Tracheal epithelial cell (primary cell): ENCODE results near the gene ANKS3. TPM values are rescaled to one million over a fixed set of nuclear protein-coding genes. Genes with fewer than 3 reads are reported as not detected.

Source experiments
- total RNA-seq: library from RNA; depleted of rRNA; stranded (reverse); fragments of >200 nt; gene quantifications from 2 replicates; pipeline ENCODE4 v1.2.1, GENCODE V29; 2014

Gene ANKS3, protein sequence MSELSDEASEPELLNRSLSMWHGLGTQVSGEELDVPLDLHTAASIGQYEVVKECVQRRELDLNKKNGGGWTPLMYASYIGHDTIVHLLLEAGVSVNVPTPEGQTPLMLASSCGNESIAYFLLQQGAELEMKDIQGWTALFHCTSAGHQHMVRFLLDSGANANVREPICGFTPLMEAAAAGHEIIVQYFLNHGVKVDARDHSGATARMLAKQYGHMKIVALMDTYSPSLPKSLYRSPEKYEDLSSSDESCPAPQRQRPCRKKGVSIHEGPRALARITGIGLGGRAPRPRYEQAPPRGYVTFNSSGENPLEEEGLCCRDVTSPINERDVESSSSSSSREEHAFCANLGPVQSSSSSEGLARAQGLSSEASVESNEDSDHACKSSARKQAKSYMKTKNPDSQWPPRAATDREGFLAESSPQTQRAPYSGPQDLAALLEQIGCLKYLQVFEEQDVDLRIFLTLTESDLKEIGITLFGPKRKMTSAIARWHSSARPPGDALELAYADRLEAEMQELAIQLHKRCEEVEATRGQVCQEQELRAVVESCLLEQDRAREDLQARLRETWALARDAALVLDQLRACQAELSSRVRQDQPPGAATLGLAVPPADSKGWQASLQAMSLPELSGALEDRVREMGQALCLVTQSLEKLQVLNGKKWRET
- total RNA-seq = 15.1 and 18.8 TPM in 2 replicates

DNA sequence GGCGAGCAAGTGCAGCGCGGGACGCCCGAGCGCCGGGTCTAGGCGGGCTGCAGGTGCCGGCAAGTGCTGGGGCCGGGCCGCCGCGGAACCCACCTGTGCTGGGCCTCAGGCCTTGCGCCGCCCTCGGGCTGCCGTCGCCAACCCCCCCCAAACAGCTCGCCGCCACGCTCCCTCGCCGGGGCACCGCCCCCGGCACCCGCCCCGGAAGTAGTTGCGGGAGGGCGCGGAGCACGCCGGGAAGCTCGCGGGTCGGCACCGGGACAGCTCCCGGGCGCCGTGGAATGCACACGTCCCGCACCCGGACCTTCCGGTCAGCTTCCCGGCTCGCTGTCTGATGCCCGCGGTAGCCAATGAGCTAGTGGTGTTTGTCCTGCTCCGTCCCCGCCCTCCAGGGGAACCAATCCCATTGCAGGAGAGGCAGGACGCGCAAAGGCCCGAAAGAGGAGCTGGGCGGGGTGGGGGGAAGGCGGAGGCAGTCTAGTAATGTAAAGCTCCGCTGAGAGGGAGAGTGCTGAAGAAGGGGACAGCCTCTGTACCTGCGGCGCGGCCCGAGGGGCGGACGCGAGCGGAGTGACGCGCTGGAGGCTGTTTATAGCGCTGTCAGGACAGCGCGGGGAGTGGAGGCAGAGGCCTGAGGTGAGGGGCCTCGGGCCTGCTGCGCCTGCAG, at the start of gene ANKS3, which contains the start of gene DNAAF8:
Gene ANKS3, minus strand, starts transcription at position 209 of the 667 bp plus-strand sequence. CDS start 4,122 bp downstream, outside the sequence.
Gene DNAAF8, plus strand, starts transcription at position 475 of the 667 bp plus-strand sequence. CDS start 1,978 bp downstream, outside the sequence.

DNA sequence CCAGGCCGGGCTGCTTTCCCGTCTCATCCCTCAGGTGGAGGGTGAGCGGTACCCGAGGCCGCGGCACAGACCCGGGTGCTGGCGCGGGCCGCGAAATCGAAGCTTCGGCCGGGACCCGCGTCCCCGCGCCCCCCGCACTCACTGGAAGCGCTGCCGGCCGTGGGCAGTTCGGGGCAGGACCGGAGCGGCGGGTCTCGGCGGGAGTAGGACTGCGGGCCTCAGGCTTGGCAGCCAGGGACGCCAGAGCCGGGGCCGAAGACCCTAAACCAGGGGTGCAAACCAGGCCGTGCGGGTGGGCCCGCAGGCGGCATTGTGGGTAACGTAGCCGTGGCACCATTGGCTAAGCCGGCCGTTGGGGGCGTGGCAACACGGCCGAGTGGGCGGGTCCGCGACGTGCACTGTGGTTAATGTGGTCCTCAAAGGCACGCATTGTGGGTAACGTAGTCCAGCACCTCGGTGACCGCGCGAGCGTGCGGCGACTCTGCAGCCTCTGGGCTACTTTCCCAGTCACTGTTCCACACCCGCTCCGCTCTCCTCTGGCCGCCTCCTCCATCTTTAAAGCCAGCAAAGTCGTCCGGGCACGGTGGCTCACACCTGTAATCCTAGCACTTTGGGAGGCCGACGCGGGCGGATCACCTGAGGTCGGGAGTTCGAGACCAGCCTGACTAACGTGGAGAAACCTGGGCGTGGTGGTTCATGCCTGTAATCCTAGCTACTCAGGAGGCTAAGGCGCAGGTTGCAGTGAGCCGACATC, 33.0 kb upstream of the ANKS3 start, which contains the start of gene ZNF500:
Gene ZNF500, minus strand, starts transcription at position 288 of the 754 bp plus-strand sequence. CDS start 1,184 bp downstream, outside the sequence.

DNA sequence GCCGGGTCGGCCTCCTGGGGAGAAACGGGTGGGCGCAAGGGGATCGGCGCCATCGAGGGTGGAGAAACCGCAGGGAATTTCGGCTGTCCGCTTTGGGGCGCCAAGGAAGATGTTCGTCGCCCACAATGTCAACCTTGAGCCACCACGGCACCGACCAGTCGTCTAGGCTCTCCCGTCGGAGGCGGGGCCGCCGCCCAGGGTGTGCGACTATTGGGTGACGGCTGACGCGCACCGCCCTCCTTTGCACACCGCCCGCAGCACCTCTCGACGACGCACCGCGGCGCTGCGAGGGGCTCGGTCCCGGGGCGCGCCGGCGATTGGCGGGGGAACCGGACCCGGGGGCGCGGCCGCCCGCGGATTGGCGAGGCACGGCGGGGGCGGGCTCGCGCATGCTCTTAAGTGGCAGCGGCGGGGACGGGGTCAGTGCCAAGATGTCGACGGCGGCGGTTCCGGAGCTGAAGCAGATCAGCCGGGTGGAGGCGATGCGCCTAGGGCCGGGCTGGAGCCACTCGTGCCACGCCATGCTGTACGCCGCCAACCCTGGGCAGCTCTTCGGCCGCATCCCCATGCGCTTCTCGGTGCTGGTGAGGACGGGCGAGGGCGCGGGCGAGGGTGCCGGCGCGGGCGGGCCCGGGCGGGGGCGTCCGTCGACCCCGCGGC, 40.6 kb downstream of the ANKS3 start, which contains the start of gene NUDT16L1:
Gene NUDT16L1, plus strand, starts transcription at position 267 of the 660 bp plus-strand sequence. Its CDS starts 165 bp downstream, at position 432.

Other genes starting within 250 kb of the ANKS3 start
- 9.4 and 15.1 TPM in 2 replicates for gene CDIP1, start 195.5 kb downstream of the ANKS3 start, total RNA-seq
- gene C16orf96, start 177.9 kb downstream of the ANKS3 start, total RNA-seq = under 0.01 TPM in 1 of 2 replicates, not detected in the other
- gene UBALD1, start 119.4 kb downstream of the ANKS3 start, total RNA-seq = 5.5 and 6.3 TPM in 2 replicates
- gene MGRN1, start 109.4 kb downstream of the ANKS3 start, total RNA-seq = 10.2 and 15.4 TPM in 2 replicates
- gene NUDT16L1, start 40.7 kb downstream of the ANKS3 start, total RNA-seq = 21.7 and 31.5 TPM in 2 replicates
- under 0.01 TPM in 1 of 2 replicates, not detected in the other for gene DNAAF8, start 266 bp upstream of the ANKS3 start, total RNA-seq
- gene ZNF500, start 32.9 kb upstream of the ANKS3 start, total RNA-seq = 4.7 and 8.4 TPM in 2 replicates
- not detected in 2 replicates for gene SEPTIN12, start 54.1 kb upstream of the ANKS3 start, total RNA-seq
- gene SMIM22, start 61.1 kb upstream of the ANKS3 start, total RNA-seq = 5.5 and 16.4 TPM in 2 replicates
- 15.3 and 20.7 TPM in 2 replicates for gene ROGDI, start 68.4 kb upstream of the ANKS3 start, total RNA-seq
- 41.0 and 48.6 TPM in 2 replicates for gene GLYR1, start 113.0 kb upstream of the ANKS3 start, total RNA-seq
- 27.5 TPM in 2 replicates for gene UBN1, start 113.2 kb upstream of the ANKS3 start, total RNA-seq
- gene PPL, start 202.9 kb upstream of the ANKS3 start, total RNA-seq = 88.0 and 150 TPM in 2 replicates
- gene SEC14L5, start 224.1 kb upstream of the ANKS3 start, total RNA-seq = under 0.01 and 0.43 TPM in 2 replicates